ENCODE results near the gene MPO. TPM values are rescaled to one million over a fixed set of nuclear protein-coding genes. Genes with fewer than 3 reads are reported as not detected.

The MPO gene
- total and polyA plus RNA-seq, 2 of the 8 experiments (the other 6 are each of a cell fraction or from before 2014, with no cell fraction given), result 0.06 to 0.74 TPM

DNA sequence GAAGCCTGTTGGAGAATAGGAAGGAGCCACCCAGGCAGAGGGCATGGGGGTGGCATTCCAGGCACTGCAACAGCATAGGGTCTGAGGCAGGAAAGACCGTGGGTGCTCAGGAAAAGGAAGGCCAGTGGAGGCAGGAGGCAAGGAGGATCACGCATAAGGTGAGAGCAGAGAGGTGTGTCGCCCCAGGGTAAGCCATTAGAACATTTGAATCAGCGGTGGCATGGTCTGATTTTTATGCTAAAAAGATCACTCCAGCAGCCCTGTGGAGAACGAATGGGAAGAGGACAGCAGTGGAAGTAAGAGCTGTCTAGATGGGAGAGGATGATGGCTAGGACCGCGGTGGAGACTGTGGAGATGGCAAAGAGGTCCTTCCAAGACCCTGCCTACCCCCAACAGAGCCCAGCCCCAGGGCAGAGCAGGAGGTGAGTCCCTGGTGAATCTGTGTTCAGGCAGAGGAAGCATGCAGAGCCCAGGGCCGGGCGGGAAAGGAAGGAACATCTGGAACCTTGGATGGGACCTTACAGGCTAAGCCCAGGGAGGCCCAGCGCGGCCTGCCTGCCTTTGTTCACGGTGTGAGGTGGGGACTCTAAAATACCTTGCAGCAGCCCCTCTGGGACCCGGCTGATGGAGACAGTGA lies 34.5 kb downstream of the MPO start:
- Histone ChIP-seq H4K5ac (ENCODE audit: insufficient read length, low read depth, low read length) (no peak overlapping the region), H3K4me3 (ENCODE audit: extremely low read depth in 1 of 4, insufficient read depth in 2 of 4, low read depth in 3 of 4, low read length in 4 of 4) (no peak overlapping the region), H2BK12ac (ENCODE audit: low read depth, low read length) (no peak overlapping the region), H3K4me1 (replicated peaks in 1 of 4; ENCODE audit: control insufficient read depth in 3 of 4, insufficient read depth in 4 of 4, low read length in 3 of 4) (peaks cover 0 to 10% (median 2%) of the 10 kb centered on the region in 4 experiments; a peak in 5 of 7 replicates), H2AK5ac (ENCODE audit: low read depth, low read length) (no peak overlapping the region), H3K4ac (replicated peaks; ENCODE audit: insufficient read length, low read depth, low read length) (no peak overlapping the region), H3K9me3 (ENCODE audit: insufficient read depth in 2 of 2, low read depth in 1 of 2, low read length in 1 of 2) (peaks cover 8% of the 10 kb centered on the region in 2 experiments; a peak in 3 of 4 replicates), H3K18ac (ENCODE audit: extremely low read depth, low read length) (no peak overlapping the region), H2BK5ac (ENCODE audit: low read depth, low read length) (no peak overlapping the region), H4K91ac (replicated peaks; ENCODE audit: insufficient read length, low read length) (no peak overlapping the region), H3K56ac (replicated peaks; ENCODE audit: insufficient read length, low read depth, low read length) (no peak overlapping the region), H4K8ac (ENCODE audit: extremely low read depth, insufficient read depth, low read length) (no peak overlapping the region), H2AFZ (ENCODE audit: low read length) (no peak overlapping the region), H3K27me3 (replicated peaks in 1 of 4; ENCODE audit: control insufficient read depth in 3 of 4, extremely low read depth in 1 of 4, insufficient read depth in 3 of 4, low read length in 3 of 4) (peaks cover 32 to 47% (median 44%) of the 10 kb centered on the region in 4 experiments), H3K14ac (ENCODE audit: insufficient read length) (no peak overlapping the region), H2BK20ac (ENCODE audit: low read length) (no peak overlapping the region), H4K20me1 (replicated peaks in 1 of 2; ENCODE audit: control insufficient read depth in 1 of 2, insufficient read depth in 2 of 2, low read length in 2 of 2) (no peaks in the 10 kb centered on the region), H3K9ac (replicated peaks in 1 of 4; ENCODE audit: extremely low read depth in 1 of 4, low read depth in 3 of 4, low read length in 3 of 4) (no peak overlapping the region), H3K79me1 (ENCODE audit: low read depth, low read length) (no peaks in the 10 kb centered on the region), H3K23ac (ENCODE audit: insufficient read length) (no peak overlapping the region), H3K27ac (ENCODE audit: low read depth, low read length) (no peak overlapping the region), H3K79me2 (ENCODE audit: control insufficient read depth in 1 of 2, insufficient read depth in 2 of 2, low read length in 2 of 2) (no peaks in the 10 kb centered on the region), H3K36me3 (ENCODE audit: control insufficient read depth in 2 of 4, insufficient read depth in 4 of 4, low read length in 3 of 4) (no peaks in the 10 kb centered on the region), H2BK120ac (replicated peaks; ENCODE audit: low read depth, low read length) (no peak overlapping the region), H3K4me2 (ENCODE audit: insufficient read depth in 1 of 2, low read depth in 2 of 2, low read length in 2 of 2) (no peak overlapping the region), H2BK15ac (ENCODE audit: low read length) (no peak overlapping the region), H3K23me2 (ENCODE audit: low read depth, low read length) (peaks cover 5% of the 10 kb centered on the region; the same call in 1 of the 2 replicates)
- no peak for FAIRE-seq
- no peak for DNase-seq (ENCODE audit: low read depth in 1 of 2, low spot score in 2 of 2)
- ChIA-PET POLR2A (ENCODE audit: partially characterized antibody) (no interaction called here), CTCF (ENCODE audit: partially characterized antibody) (interaction anchor here (1.1 to 5.4 kb wide), 5 partner anchors 8 to 46 kb away, joined by 4 to 55 read pairs (median 9); partner anchors contain the start of gene LPO)
- 82% methylated on average over 13 of the region's 13 CpGs; no CpG with 5 or more reads in 1 of the 2 experiments for WGBS, 2 experiments (ENCODE audit: extremely low coverage in 1 of 2, insufficient coverage in 1 of 2, insufficient read length in 1 of 2, insufficient replicate concordance in 2 of 2, low coverage in 1 of 2, low lambda C conversion rate in 2 of 2, missing lambda C conversion rate in 1 of 2)
- TF ChIP-seq POLR2AphosphoS5 (IDR thresholded peaks at IDR 0.05; ENCODE audit: low read depth, low read length) (no peak), HDAC2 (IDR thresholded peaks at IDR 0.05; ENCODE audit: borderline replicate concordance in 1 of 2, low read depth in 2 of 2, low read length in 2 of 2) (no peak), EGR1 (IDR thresholded peaks at IDR 0.05; ENCODE audit: borderline replicate concordance, low read depth, low read length) (no peak), CHD1 (IDR thresholded peaks at IDR 0.05; ENCODE audit: low read depth, low read length) (no peak), RXRA (IDR thresholded peaks at IDR 0.05; ENCODE audit: insufficient read depth, low read depth, low read length) (no peak), SP4 (IDR thresholded peaks at IDR 0.05; ENCODE audit: low read length) (no peak), KDM5A (IDR thresholded peaks at IDR 0.05; ENCODE audit: low read length) (no peak), SAP30 (IDR thresholded peaks at IDR 0.05; ENCODE audit: insufficient read depth, insufficient replicate concordance, low read length) (no peak)
- TF ChIP-seq, protein P1, sequence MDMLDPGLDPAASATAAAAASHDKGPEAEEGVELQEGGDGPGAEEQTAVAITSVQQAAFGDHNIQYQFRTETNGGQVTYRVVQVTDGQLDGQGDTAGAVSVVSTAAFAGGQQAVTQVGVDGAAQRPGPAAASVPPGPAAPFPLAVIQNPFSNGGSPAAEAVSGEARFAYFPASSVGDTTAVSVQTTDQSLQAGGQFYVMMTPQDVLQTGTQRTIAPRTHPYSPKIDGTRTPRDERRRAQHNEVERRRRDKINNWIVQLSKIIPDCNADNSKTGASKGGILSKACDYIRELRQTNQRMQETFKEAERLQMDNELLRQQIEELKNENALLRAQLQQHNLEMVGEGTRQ (IDR thresholded peaks at IDR 0.05; ENCODE audit: low read length), result no peak
